ENCODE data around the gene TIPRL. TPM values are rescaled to one million over a fixed set of nuclear protein-coding genes. Genes with fewer than 3 reads are reported as not detected.

The TIPRL gene
- total RNA-seq = 37.4 and 43.5 TPM in 2 replicates

DNA sequence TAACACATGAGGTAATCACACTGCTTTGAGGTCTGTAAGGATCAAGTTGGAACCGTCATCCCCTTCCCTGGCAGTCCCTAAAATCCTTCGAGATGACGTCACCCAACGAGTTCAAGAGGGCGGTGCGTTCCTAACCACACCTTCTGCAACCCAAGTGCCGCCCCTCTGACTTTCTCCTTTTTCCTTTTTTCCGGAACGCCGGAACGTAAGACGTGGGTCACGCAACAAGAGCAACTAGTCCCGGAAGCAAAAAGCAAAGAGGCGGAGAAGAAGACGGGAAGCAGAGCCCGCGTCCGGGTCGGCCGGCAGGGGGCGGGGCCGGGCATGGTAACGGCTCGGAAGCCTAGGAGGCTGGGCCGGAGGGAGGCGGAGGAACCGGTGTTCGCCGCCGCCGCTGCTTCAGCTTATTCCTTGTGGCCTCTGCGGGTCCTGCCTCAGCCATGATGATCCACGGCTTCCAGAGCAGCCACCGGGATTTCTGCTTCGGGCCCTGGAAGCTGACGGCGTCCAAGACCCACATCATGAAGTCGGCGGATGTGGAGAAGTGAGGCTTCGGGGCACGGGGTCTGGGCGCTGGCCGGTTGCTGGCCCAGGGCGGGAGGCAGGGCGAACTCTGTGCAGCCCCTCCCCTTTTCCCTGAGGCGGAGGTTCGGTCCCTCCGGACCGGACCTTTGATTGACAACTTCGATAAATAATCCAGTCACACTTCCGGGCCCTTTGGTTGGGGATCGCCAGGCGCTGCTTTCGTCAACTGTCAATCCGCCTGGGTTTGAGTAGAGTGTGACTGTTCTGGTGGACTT lies at the start of gene TIPRL:
Gene TIPRL (plus strand): TSS at position 325 of the 800 bp plus-strand sequence. CDS start 116 bp downstream, at position 441.

DNA sequence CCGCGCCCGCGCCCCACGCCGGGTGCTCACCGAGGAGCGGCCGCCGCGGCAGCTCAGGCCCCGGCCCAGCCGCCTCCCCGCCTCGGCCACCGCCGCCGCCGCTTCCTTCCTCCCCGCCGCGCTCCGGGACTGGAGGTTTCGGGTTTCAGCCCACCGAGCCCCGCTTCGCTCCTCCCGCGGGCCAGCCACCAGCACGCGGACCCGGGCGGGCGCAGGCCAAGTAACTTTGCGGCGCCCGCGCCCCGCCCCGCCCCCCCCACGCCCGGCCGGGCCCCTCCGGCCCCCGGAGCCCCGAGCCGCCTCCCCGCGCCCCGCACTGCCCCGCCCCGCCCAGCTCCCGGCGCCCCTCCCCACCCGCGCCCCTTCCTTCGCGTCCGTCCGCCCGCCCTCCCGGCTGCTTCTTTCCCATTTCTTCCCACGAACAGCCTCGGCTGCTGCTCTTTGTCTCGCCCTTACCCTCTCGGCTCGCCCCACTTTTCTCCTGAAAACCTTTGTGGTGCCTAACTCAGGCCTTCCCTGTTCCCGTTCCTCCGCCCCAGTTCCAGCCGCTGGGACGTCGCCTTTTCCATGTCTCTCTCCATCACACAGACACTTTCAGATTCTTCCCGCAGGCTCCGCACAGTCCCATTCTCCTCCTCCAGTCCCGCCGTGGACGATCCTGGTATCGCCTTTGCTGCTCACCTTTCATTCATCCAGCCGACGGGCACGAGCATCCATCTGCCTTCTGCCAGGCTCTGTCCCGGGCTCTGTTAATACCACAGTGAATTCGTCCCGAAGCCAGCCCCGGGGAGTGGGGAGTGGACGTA lies 41.9 kb upstream of the TIPRL start, which contains the start of gene GPR161:
Gene GPR161 (minus strand): TSS at position 222 of the 806 bp plus-strand sequence. CDS start 32,080 bp downstream, outside the sequence.

DNA sequence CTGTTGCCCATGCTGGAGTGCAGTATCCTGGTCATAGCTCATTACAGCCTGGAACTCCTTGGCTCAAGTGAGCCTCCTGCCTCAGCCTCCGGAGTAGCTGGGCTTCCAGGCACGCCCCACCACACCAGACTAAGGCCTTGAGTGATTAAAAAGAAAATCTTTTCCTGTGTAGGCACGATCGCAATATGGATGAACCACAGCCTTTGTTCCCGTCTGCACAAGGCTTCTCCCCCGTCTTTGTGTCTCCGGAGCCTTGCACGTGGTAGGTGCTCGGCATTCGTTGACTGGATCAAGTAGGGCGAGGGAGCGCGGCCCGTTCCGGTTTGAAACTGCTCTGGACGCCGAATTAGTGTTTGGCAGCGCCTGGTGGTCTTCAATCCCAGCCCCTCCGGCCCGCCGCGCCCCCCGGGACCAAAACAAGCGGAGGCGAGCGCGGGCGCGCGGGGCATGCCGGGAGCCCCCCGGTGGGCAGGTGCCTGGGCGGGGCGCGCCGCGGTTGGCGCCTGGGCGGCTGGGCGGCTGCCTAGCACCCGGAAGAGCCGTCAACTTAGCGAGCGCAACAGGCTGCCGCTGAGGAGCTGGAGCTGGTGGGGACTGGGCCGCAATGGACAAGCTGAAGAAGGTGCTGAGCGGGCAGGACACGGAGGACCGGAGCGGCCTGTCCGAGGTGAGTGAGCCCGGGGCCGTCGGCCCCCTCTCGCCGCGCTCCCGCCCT lies 46.9 kb downstream of the TIPRL start, which contains the start of gene SFT2D2:
Gene SFT2D2 (plus strand): TSS at position 529 of the 715 bp plus-strand sequence. CDS start 76 bp downstream, at position 605.

Other genes starting within 250 kb of the TIPRL start
- gene DCAF6, start 242.3 kb upstream of the TIPRL start, total RNA-seq = 34.4 and 40.3 TPM in 2 replicates
- gene MPC2, start 241.9 kb upstream of the TIPRL start, total RNA-seq = 43.8 and 45.9 TPM in 2 replicates
- gene GPR161, start 42.0 kb upstream of the TIPRL start, total RNA-seq = 9.1 and 10.5 TPM in 2 replicates
- 32.0 and 38.3 TPM in 2 replicates for gene SFT2D2, start 47.0 kb downstream of the TIPRL start, total RNA-seq
- 0.40 and 0.69 TPM in 2 replicates for gene TBX19, start 101.9 kb downstream of the TIPRL start, total RNA-seq

Data from mammary microvascular endothelial cell (primary cell).